SK-N-SH (cell line): Measurements from ENCODE around the gene TCP10L. TPM values are rescaled to one million over a fixed set of nuclear protein-coding genes. Genes with fewer than 3 reads are reported as not detected.

Source experiments
- CTCF ChIA-PET: fragments of 300-600, 350-600 bp; formaldehyde crosslinking; extraction: SDS; loops from one replicate; lab custom pipeline; 2021; lab: Yijun Ruan, JAX
- POLR2A ChIA-PET: fragments of 350-600 bp; sonication (Branson Sonifier 250); formaldehyde crosslinking; extraction: SDS; loops from one replicate; lab custom pipeline; 2020; ENCODE audit warnings: antibody characterized with exemption, inconsistent platforms; lab: Yijun Ruan, JAX
- DNase-seq: peaks from one replicate; pipeline ENCODE4 v3.0.0; 2012
- H2AFZ ChIP-seq: fragments of 200-600 bp; sonication (generic); 2 replicates; pipeline ENCODE4 v1.8.1; 2016; ENCODE audit warnings: antibody characterized with exemption, mild to moderate bottlenecking, low read depth
- H3F3A ChIP-seq: fragments of 200-600 bp; sonication (generic); replicated peaks from 2 replicates; pipeline ENCODE3; 2016; ENCODE audit warnings: antibody characterized with exemption, mild to moderate bottlenecking; ENCODE audit not compliant: insufficient read depth
- H3K27ac ChIP-seq, 2 experiments: fragments of 200-500 bp in 1 of 2; fragments of 200-600 bp in 1 of 2; sonication (Bioruptor generic) in 1 of 2; sonication (generic), shearing (Covaris generic) in 1 of 2; 2 replicates each; pipeline versions ENCODE4 v1.5.1 to v1.6.1; 2014 to 2016; ENCODE audit warnings: low read depth in 2 of 2, inconsistent platforms in 1 of 2, low read length in 1 of 2, mild to moderate bottlenecking in 1 of 2, mixed read lengths in 1 of 2
- H3K27me3 ChIP-seq: fragments of 200-600 bp; sonication (generic), shearing (Covaris generic); 2 replicates; pipeline ENCODE4 v1.6.1; 2016; ENCODE audit warnings: mixed run types; ENCODE audit not compliant: insufficient read depth
- H3K36me3 ChIP-seq, 2 experiments: fragments of 200-500 bp in 1 of 2; fragments of 200-600 bp in 1 of 2; sonication (Bioruptor generic) in 1 of 2; sonication (generic) in 1 of 2; replicated peaks in 1 of 2; 2 replicates each; pipeline versions ENCODE3 to v1.5.1; 2014 to 2016; ENCODE audit warnings: low read length in 1 of 2, mild to moderate bottlenecking in 1 of 2; ENCODE audit not compliant: insufficient read depth in 2 of 2, control insufficient read depth in 1 of 2
- H3K4me1 ChIP-seq, 2 experiments: fragments of 200-500 bp in 1 of 2; fragments of 200-600 bp in 1 of 2; sonication (Bioruptor generic) in 1 of 2; sonication (generic), shearing (Covaris generic) in 1 of 2; 2 replicates each; pipeline versions ENCODE4 v1.5.1 to v1.6.1; 2014 to 2016; ENCODE audit warnings: low read depth in 1 of 2, low read length in 1 of 2, mixed run types in 1 of 2; ENCODE audit not compliant: insufficient read depth in 2 of 2, control insufficient read depth in 1 of 2
- H3K4me2 ChIP-seq: fragments of 200-600 bp; sonication (generic), shearing (Covaris generic); 2 replicates; pipeline ENCODE4 v1.6.1; 2017; ENCODE audit warnings: mixed run types
- H3K4me3 ChIP-seq, 2 experiments: fragments of 200-500 bp in 1 of 2; fragments of 200-600 bp in 1 of 2; sonication (Bioruptor generic) in 1 of 2; sonication (generic), shearing (Covaris generic) in 1 of 2; 2 replicates each; pipeline versions ENCODE4 v1.5.1 to v1.8.1; 2014 to 2016; ENCODE audit warnings: low read depth in 2 of 2, inconsistent platforms in 1 of 2, low read length in 1 of 2, mild to moderate bottlenecking in 1 of 2, mixed read lengths in 1 of 2, moderate library complexity in 1 of 2
- H3K79me2 ChIP-seq: fragments of 200-600 bp; sonication (generic); 2 replicates; pipeline ENCODE4 v1.8.1; 2017; ENCODE audit warnings: mild to moderate bottlenecking; ENCODE audit not compliant: insufficient read depth
- H3K9ac ChIP-seq: fragments of 200-600 bp; sonication (generic); 2 replicates; pipeline ENCODE4 v1.6.1; 2017; ENCODE audit warnings: mixed run types
- H3K9me2 ChIP-seq: fragments of 200-600 bp; sonication (generic); 2 replicates; pipeline ENCODE4 v1.6.1; 2017; ENCODE audit warnings: mixed run types
- H3K9me3 ChIP-seq: fragments of 200-600 bp; sonication (generic); 2 replicates; pipeline ENCODE4 v1.6.1; 2017; ENCODE audit warnings: mixed run types, mild to moderate bottlenecking, moderate library complexity
- H4K20me1 ChIP-seq: fragments of 200-600 bp; sonication (generic); 2 replicates; pipeline ENCODE4 v1.6.1; 2017; ENCODE audit warnings: mild to moderate bottlenecking, mixed run types; ENCODE audit not compliant: insufficient read depth
- CHD2 ChIP-seq: fragments of 150-350 bp; IDR thresholded peaks from 2 replicates; pipeline ENCODE4 v1.6.1; 2018; ENCODE audit warnings: low read length; ENCODE audit not compliant: partially characterized antibody
- EP300 ChIP-seq, 2 experiments: IDR thresholded peaks; 2 replicates each; pipeline versions ENCODE4 v1.4.0 to v1.6.1; 2012; ENCODE audit warnings: borderline replicate concordance in 1 of 2, low read depth in 1 of 2, low read length in 1 of 2
- GABPA ChIP-seq: IDR thresholded peaks from 2 replicates; pipeline ENCODE4 v1.4.0; 2012; ENCODE audit warnings: low read depth, mild to moderate bottlenecking
- MXI1 ChIP-seq: IDR thresholded peaks from 2 replicates; pipeline ENCODE4 v1.6.1; 2012; ENCODE audit warnings: mild to moderate bottlenecking, low read depth, low read length, improper control_type of control experiment
- TEAD4 ChIP-seq: IDR thresholded peaks from 2 replicates; pipeline ENCODE4 v1.4.0; 2012; ENCODE audit warnings: mild to moderate bottlenecking, borderline replicate concordance; ENCODE audit not compliant: insufficient read depth
- WGBS: methylation state at CpG from one replicate; pipeline ENCODE4 v1.1.6; 2017; ENCODE audit warnings: low lambda C conversion rate; 5-methylcytosine and 5-hydroxymethylcytosine counted together
- polyA plus RNA-seq, 3 experiments: library from polyadenylated mRNA; depleted of rRNA; stranded (reverse); fragments of >200 nt; gene quantifications; 2 replicates each; pipeline ENCODE4 v1.2.3, GENCODE V29; 2012
- TF ChIP-seq, protein P1 (sequence below): IDR thresholded peaks from 2 replicates; pipeline ENCODE4 v1.4.0; 2012; ENCODE audit warnings: low read depth
- TF ChIP-seq, protein P2 (sequence below): IDR thresholded peaks from 2 replicates; pipeline ENCODE4; 2012
- TF ChIP-seq, protein P3 (sequence below): fragments of 150-350 bp; IDR thresholded peaks from 2 replicates; pipeline ENCODE4 v1.6.1; 2016; ENCODE audit warnings: mild to moderate bottlenecking, low read depth, low read length
- TF ChIP-seq, protein P4 (sequence below): IDR thresholded peaks from 2 replicates; pipeline ENCODE4 v1.4.0; 2012; ENCODE audit warnings: low read depth, borderline replicate concordance

The TCP10L gene
- polyA plus RNA-seq, 1 of the 3 experiments (the other 2 are of a cell fraction), result 0.33 TPM

DNA sequence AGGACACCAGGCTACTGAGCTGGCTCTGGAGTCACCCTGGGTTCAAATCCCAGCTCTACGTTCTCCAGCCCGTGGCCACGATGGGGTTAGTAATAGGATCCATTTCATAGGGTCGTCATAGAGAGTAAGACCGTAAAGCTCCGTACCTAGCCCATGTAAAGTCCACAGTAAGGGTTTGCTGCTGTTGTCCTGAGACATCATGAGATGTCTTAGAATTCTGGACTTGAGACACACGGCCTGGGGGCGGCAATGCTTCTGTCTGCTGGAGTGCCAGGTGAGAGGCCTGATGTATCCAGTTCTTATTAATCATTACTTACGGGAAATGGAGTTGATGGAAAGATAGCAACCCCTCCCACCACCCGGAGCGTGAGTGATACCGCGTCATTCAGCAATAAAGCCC is 3.6 kb downstream of the TCP10L start:
- POLR2A ChIA-PET, result no interaction called here

DNA sequence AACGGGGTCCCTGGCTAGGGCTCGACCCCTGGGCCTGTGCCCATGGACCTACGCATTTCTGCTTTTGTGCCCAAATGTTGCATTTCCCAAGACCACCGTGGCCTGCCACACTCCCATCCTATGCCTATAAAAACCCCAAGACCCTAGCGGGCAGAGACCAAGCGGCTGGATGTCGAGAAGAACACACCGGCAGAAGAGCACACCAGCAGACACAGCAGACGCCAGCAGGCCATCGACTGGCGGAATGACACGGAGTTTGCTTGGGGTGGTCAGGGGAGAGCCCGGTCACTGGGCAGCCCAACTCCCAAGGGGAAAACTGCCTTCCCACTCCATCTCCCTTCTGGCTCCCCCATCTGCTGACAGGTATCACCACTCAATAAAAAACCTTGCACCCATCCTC is 4.4 kb downstream of the TCP10L start:
- no peak overlapping the region for H3K4me2 ChIP-seq
- WGBS, result 82% methylated on average over 12 of the region's 13 CpGs
- no peak for TF ChIP-seq EP300 (IDR thresholded peaks at IDR 0.05; ENCODE audit: borderline replicate concordance in 1 of 2, low read depth in 1 of 2, low read length in 1 of 2)
- TF ChIP-seq, protein P1, sequence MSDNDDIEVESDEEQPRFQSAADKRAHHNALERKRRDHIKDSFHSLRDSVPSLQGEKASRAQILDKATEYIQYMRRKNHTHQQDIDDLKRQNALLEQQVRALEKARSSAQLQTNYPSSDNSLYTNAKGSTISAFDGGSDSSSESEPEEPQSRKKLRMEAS, result no peak
- ChIA-PET CTCF (interaction anchor here (1.4 to 2.6 kb wide), 3 partner anchors 12 to 177 kb away, joined by 6 to 14 read pairs (median 8); no protein-coding TSS in a partner anchor), POLR2A (no interaction called here)
- H4K20me1 ChIP-seq, result no peaks in the 10 kb centered on the region
- H3K36me3 ChIP-seq, result no peaks in the 10 kb centered on the region
- H3K4me3 ChIP-seq, result no peak overlapping the region
- no peaks in the 10 kb centered on the region for H3K27me3 ChIP-seq
- H3K4me1 ChIP-seq, result no peaks in the 10 kb centered on the region
- DNase-seq, result no peak
- no peaks in the 10 kb centered on the region for H3K79me2 ChIP-seq
- H3K9me2 ChIP-seq, result no peaks in the 10 kb centered on the region
- no peak overlapping the region for H3K9ac ChIP-seq
- no peak overlapping the region for H3K27ac ChIP-seq
- H3K9me3 ChIP-seq, result no peaks in the 10 kb centered on the region
- H2AFZ ChIP-seq, result no peak overlapping the region
- H3F3A ChIP-seq, result peaks cover 3% of the 10 kb centered on the region

More for the DNA sequence above, 3.6 kb downstream of the TCP10L start:
- H3K9me3 ChIP-seq, result no peaks in the 10 kb centered on the region
- TF ChIP-seq, protein P2, sequence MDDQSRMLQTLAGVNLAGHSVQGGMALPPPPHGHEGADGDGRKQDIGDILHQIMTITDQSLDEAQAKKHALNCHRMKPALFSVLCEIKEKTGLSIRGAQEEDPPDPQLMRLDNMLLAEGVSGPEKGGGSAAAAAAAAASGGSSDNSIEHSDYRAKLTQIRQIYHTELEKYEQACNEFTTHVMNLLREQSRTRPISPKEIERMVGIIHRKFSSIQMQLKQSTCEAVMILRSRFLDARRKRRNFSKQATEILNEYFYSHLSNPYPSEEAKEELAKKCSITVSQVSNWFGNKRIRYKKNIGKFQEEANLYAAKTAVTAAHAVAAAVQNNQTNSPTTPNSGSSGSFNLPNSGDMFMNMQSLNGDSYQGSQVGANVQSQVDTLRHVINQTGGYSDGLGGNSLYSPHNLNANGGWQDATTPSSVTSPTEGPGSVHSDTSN, result no peak
- no peak for TF ChIP-seq GABPA
- TF ChIP-seq, protein P3, sequence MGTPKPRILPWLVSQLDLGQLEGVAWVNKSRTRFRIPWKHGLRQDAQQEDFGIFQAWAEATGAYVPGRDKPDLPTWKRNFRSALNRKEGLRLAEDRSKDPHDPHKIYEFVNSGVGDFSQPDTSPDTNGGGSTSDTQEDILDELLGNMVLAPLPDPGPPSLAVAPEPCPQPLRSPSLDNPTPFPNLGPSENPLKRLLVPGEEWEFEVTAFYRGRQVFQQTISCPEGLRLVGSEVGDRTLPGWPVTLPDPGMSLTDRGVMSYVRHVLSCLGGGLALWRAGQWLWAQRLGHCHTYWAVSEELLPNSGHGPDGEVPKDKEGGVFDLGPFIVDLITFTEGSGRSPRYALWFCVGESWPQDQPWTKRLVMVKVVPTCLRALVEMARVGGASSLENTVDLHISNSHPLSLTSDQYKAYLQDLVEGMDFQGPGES, result no peak
- TF ChIP-seq MXI1, result no peak
- TF ChIP-seq, protein P4, sequence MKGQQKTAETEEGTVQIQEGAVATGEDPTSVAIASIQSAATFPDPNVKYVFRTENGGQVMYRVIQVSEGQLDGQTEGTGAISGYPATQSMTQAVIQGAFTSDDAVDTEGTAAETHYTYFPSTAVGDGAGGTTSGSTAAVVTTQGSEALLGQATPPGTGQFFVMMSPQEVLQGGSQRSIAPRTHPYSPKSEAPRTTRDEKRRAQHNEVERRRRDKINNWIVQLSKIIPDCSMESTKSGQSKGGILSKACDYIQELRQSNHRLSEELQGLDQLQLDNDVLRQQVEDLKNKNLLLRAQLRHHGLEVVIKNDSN, result no peak
- no peak for TF ChIP-seq CHD2
- no peak for TF ChIP-seq TEAD4
- H4K20me1 ChIP-seq, result no peaks in the 10 kb centered on the region
- no peak for DNase-seq
- no peaks in the 10 kb centered on the region for H3K36me3 ChIP-seq
- H3K4me2 ChIP-seq, result no peak overlapping the region
- 63% methylated on average over 11 of the region's 13 CpGs for WGBS
- CTCF ChIA-PET, result interaction anchor here (1.8 to 2.6 kb wide), 2 partner anchors 12 to 19 kb away, joined by 7 to 14 read pairs; no protein-coding TSS in a partner anchor
- H3K79me2 ChIP-seq, result no peaks in the 10 kb centered on the region
- H3F3A ChIP-seq, result peaks cover 3% of the 10 kb centered on the region
- no peak overlapping the region for H3K4me3 ChIP-seq
- no peaks in the 10 kb centered on the region for H3K27me3 ChIP-seq
- no peak overlapping the region for H3K27ac ChIP-seq
- H3K4me1 ChIP-seq, result no peaks in the 10 kb centered on the region
- no peak overlapping the region for H3K9ac ChIP-seq
- no peaks in the 10 kb centered on the region for H3K9me2 ChIP-seq
- no peak overlapping the region for H2AFZ ChIP-seq
